Gastrocnemius medialis (tissue), 4 donors: ENCODE measurements around the gene PRR16. TPM values are rescaled to one million over a fixed set of nuclear protein-coding genes. Genes with fewer than 3 reads are reported as not detected.

Experiments
- ATAC-seq, 2 donors: fragments of 150-250 bp; one replicate each; pipeline ENCODE4 v1.9.1; 2016
- DNase-seq, 2 donors: peaks; one replicate each; pipeline ENCODE4 v3.0.0-alpha.2; 2019
- H3K27ac ChIP-seq, 4 donors: fragments of 200-600 bp; sonication (generic); 1 replicate in 1 of 4; 2 replicates in 3 of 4; pipeline ENCODE4 v1.5.1; 2016 to 2018; ENCODE audit warnings: mild to moderate bottlenecking in 2 of 4, moderate library complexity in 1 of 4
- H3K27me3 ChIP-seq, 3 donors: fragments of 200-600 bp; sonication (generic) in 2 of 3; 1 replicate in 1 of 3; 2 replicates in 2 of 3; pipeline versions ENCODE4 v1.5.1 to v1.6.0; 2016 to 2019; ENCODE audit warnings: mild to moderate bottlenecking in 1 of 3, moderate library complexity in 1 of 3
- H3K36me3 ChIP-seq, 2 donors: fragments of 200-600 bp; sonication (generic) in 1 of 2; one replicate each; pipeline ENCODE4 v1.5.1; 2017 to 2018
- H3K4me1 ChIP-seq, 2 donors: fragments of 200-600 bp; sonication (generic) in 1 of 2; one replicate each; pipeline ENCODE4 v1.5.1; 2016 to 2017; ENCODE audit warnings: mild to moderate bottlenecking in 2 of 2
- H3K4me3 ChIP-seq, 4 donors: fragments of 200-600 bp; sonication (generic) in 3 of 4; 1 replicate in 1 of 4; 2 replicates in 3 of 4; pipeline ENCODE4 v1.5.1; 2016 to 2019; ENCODE audit warnings: mild to moderate bottlenecking in 2 of 4
- H3K9me3 ChIP-seq, 3 donors: fragments of 200-600 bp; sonication (generic) in 2 of 3; 1 replicate in 1 of 3; 2 replicates in 2 of 3; pipeline ENCODE4 v1.5.1; 2016 to 2019
- POLR2A ChIP-seq, 2 donors: fragments of 450-650 bp; IDR thresholded peaks; one replicate each; pipeline ENCODE4 v1.6.1; 2017; ENCODE audit warnings: antibody characterized with exemption in 2 of 2, mild to moderate bottlenecking in 2 of 2, moderate library complexity in 2 of 2
- in situ Hi-C, 4 donors: fragments of 200-750 bp; cut with MboI; loops; one replicate each; pipeline versions ENCODE4 v1.15.0 to v1.8.0; 2017; ENCODE audit warnings: low sequenced_read_pairs in 4 of 4
- intact Hi-C: fragments of 100-400 bp; cut with DNase I; formaldehyde crosslinking; loops from one replicate; pipeline ENCODE4 v1.15.1; 2023; ENCODE audit warnings: low total_unique reads
- total RNA-seq, 4 donors: library from RNA; depleted of rRNA; stranded (reverse); fragments of >200 nt; gene quantifications; one replicate each; pipeline versions ENCODE4 v1.1.0 to v1.2.3, GENCODE V29; 2016
- TF ChIP-seq, protein P1 (sequence below), 5 experiments: fragments of 450-650 bp in 3 of 5; fragments of 200-600 bp in 2 of 5; sonication (generic) in 2 of 5; IDR thresholded peaks in 4 of 5; conservative IDR thresholded peaks in 1 of 5; 1 replicate in 4 of 5; 2 replicates in 1 of 5; pipeline ENCODE4 v1.5.1; 2016 to 2019; ENCODE audit warnings: antibody characterized with exemption in 5 of 5, mild to moderate bottlenecking in 3 of 5, moderate library complexity in 3 of 5

PRR16 gene
- total RNA-seq, 4 donors from 2014 or later = 0.66 to 3.9 (median 2.6) TPM

DNA sequence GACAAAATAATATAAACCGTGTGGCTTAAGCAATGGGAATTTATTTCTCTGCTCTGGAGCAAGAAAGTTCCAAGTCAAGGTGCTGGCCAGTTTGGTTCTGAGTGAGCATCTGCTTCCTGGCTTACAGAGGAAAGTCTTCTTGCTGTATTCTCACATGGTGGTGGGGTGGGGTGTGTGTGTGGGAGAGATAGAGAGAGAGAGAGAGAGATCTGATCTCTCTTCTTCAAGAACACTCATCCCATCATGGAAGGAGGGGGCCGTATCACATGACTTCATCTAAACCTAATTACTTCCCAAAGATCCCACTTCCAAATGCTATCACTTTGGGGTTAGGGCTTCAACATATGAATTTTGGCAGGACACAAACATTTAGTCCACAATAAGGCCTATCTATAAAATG, 91.2 kb downstream of the PRR16 start:
- H3K27ac ChIP-seq = no peak overlapping the region
- intact Hi-C loops (no loop called here), in situ Hi-C loops (no loop called here)
- ATAC-seq = no peak
- H3K36me3 ChIP-seq = no peaks in the 10 kb centered on the region
- H3K9me3 ChIP-seq = no peaks in the 10 kb centered on the region
- DNase-seq = no peak
- H3K4me1 ChIP-seq = no peaks in the 10 kb centered on the region
- no peaks in the 10 kb centered on the region for H3K27me3 ChIP-seq
- TF ChIP-seq, protein P1, sequence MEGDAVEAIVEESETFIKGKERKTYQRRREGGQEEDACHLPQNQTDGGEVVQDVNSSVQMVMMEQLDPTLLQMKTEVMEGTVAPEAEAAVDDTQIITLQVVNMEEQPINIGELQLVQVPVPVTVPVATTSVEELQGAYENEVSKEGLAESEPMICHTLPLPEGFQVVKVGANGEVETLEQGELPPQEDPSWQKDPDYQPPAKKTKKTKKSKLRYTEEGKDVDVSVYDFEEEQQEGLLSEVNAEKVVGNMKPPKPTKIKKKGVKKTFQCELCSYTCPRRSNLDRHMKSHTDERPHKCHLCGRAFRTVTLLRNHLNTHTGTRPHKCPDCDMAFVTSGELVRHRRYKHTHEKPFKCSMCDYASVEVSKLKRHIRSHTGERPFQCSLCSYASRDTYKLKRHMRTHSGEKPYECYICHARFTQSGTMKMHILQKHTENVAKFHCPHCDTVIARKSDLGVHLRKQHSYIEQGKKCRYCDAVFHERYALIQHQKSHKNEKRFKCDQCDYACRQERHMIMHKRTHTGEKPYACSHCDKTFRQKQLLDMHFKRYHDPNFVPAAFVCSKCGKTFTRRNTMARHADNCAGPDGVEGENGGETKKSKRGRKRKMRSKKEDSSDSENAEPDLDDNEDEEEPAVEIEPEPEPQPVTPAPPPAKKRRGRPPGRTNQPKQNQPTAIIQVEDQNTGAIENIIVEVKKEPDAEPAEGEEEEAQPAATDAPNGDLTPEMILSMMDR (IDR thresholded peaks at IDR 0.05 in 4 of 5, conservative IDR thresholded peaks at IDR 0.05 in 1 of 5) = no peak
- TF ChIP-seq POLR2A (IDR thresholded peaks at IDR 0.05) = no peak
- H3K4me3 ChIP-seq = no peak overlapping the region

GRCh38 chr5:120564013-120564412, 99.9 kb downstream of the PRR16 start:
- no peaks in the 10 kb centered on the region for H3K9me3 ChIP-seq
- TF ChIP-seq POLR2A (IDR thresholded peaks at IDR 0.05) = no peak
- TF ChIP-seq, protein P1 (IDR thresholded peaks at IDR 0.05 in 4 of 5, conservative IDR thresholded peaks at IDR 0.05 in 1 of 5) = no peak
- H3K4me3 ChIP-seq = no peak overlapping the region
- no peaks in the 10 kb centered on the region for H3K27me3 ChIP-seq
- no peak overlapping the region for H3K27ac ChIP-seq
- in situ Hi-C loops = no loop called here
- H3K4me1 ChIP-seq = no peaks in the 10 kb centered on the region
- H3K36me3 ChIP-seq = no peaks in the 10 kb centered on the region
- no peak for DNase-seq
- no peak for ATAC-seq
- intact Hi-C loops = no loop called here

DNA sequence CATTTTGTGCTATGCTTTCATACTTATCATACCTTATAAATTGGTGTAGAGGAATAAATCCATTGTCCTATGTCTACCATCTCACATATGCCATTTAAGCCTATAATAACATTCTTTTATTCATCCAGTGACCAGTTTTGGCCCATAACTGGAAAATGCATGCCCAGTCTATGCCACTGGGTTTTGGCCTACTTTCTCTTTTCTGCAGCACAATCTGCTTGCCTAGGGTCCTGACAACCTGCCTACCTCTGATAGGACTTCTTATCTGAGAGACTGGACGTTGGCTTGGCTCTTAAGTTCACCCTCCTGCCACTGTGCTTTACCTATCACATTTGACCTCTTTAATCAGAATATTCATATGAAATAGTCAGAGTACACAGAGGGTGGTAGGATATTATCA, 103.0 kb downstream of the PRR16 start:
- DNase-seq = no peak
- Histone ChIP-seq H3K9me3 (no peaks in the 10 kb centered on the region), H3K4me1 (no peaks in the 10 kb centered on the region), H3K4me3 (no peak overlapping the region), H3K27me3 (no peaks in the 10 kb centered on the region), H3K36me3 (no peaks in the 10 kb centered on the region), H3K27ac (no peak overlapping the region)
- TF ChIP-seq POLR2A (IDR thresholded peaks at IDR 0.05) = no peak
- TF ChIP-seq, protein P1 (IDR thresholded peaks at IDR 0.05 in 4 of 5, conservative IDR thresholded peaks at IDR 0.05 in 1 of 5) = no peak
- intact Hi-C loops = no loop called here
- no peak for ATAC-seq
- in situ Hi-C loops = no loop called here

GRCh38 chr5:120567921-120568320, 103.8 kb downstream of the PRR16 start:
- no peak for TF ChIP-seq POLR2A (IDR thresholded peaks at IDR 0.05)
- TF ChIP-seq, protein P1 (IDR thresholded peaks at IDR 0.05 in 4 of 5, conservative IDR thresholded peaks at IDR 0.05 in 1 of 5) = no peak
- H3K27me3 ChIP-seq = no peaks in the 10 kb centered on the region
- H3K4me3 ChIP-seq = no peak overlapping the region
- no peaks in the 10 kb centered on the region for H3K9me3 ChIP-seq
- DNase-seq (no peak), ATAC-seq (no peak)
- intact Hi-C loops (no loop called here), in situ Hi-C loops (no loop called here)
- H3K4me1 ChIP-seq = no peaks in the 10 kb centered on the region
- H3K36me3 ChIP-seq = no peaks in the 10 kb centered on the region
- H3K27ac ChIP-seq = no peak overlapping the region

DNA sequence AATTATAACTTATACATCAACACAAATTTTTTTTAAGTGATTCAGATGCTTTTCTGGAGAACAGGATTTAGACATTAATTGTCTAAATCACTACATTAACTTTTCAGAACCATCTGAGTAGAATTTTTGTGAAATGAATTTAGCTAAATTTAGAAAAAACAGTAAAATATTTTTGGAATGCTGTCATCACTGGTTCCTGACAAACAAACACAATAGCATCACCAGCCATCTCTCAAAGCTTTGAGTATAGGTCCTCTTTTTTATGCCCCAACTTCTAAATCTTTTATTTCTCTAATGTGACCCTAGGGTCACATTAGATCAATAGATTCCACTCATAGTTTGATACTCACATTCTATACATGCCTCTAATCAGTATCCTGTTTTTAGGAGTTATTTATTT, 104.6 kb downstream of the PRR16 start:
- H3K27me3 ChIP-seq = no peaks in the 10 kb centered on the region
- in situ Hi-C loops = no loop called here
- intact Hi-C loops = no loop called here
- H3K4me3 ChIP-seq = no peak overlapping the region
- ATAC-seq = no peak
- H3K27ac ChIP-seq = no peak overlapping the region
- no peak for DNase-seq
- H3K9me3 ChIP-seq = no peaks in the 10 kb centered on the region
- H3K4me1 ChIP-seq = no peaks in the 10 kb centered on the region
- no peaks in the 10 kb centered on the region for H3K36me3 ChIP-seq
- no peak for TF ChIP-seq POLR2A (IDR thresholded peaks at IDR 0.05)
- TF ChIP-seq, protein P1 (IDR thresholded peaks at IDR 0.05 in 4 of 5, conservative IDR thresholded peaks at IDR 0.05 in 1 of 5) = no peak
